Endothelial cell of umbilical vein (primary cell): ENCODE data around the gene PFDN5.

ENCODE experiments used
- CTCF ChIP-seq, 2 donors: IDR thresholded peaks; 1 replicate in 1 of 2; 2 replicates in 1 of 2; pipeline ENCODE4 v1.5.1; 2011; ENCODE audit warnings: low read length in 2 of 2, mild to moderate bottlenecking in 2 of 2, moderate library complexity in 2 of 2, control low read depth in 1 of 2, inconsistent platforms in 1 of 2, low read depth in 1 of 2; ENCODE audit not compliant: insufficient read depth in 1 of 2; ENCODE audit errors: extremely low read depth in 1 of 2
- EZH2 ChIP-seq: IDR thresholded peaks from 2 replicates; pipeline ENCODE4 v1.6.1; 2012; ENCODE audit warnings: borderline replicate concordance, low read depth, mild to moderate bottlenecking, moderate library complexity, low read length, inconsistent platforms; ENCODE audit not compliant: severe bottlenecking
- FOS ChIP-seq: IDR thresholded peaks from 2 replicates; pipeline ENCODE4 v1.6.1; 2011; ENCODE audit warnings: mild to moderate bottlenecking, low read length, moderate library complexity, borderline replicate concordance; ENCODE audit not compliant: insufficient read depth
- JUN ChIP-seq: IDR thresholded peaks from 2 replicates; pipeline ENCODE4 v1.6.1; 2011; ENCODE audit warnings: borderline replicate concordance, low read depth; ENCODE audit not compliant: insufficient read length, insufficient read depth
- MAX ChIP-seq: IDR thresholded peaks from 2 replicates; pipeline ENCODE4 v1.6.1; 2011; ENCODE audit not compliant: insufficient read depth, insufficient read length
- POLR2A ChIP-seq: IDR thresholded peaks from 2 replicates; pipeline ENCODE4 v1.6.1; 2012; ENCODE audit warnings: low read depth, mild to moderate bottlenecking, control low read depth, low read length
- POLR2AphosphoS5 ChIP-seq: IDR thresholded peaks from 2 replicates; pipeline ENCODE4 v1.6.1; 2012; ENCODE audit warnings: low read depth, mild to moderate bottlenecking, control low read depth, low read length, moderate library complexity; ENCODE audit not compliant: insufficient read depth

GRCh38 chr12:53328043-53328435 lies 32.7 kb downstream of the PFDN5 start:
- TF ChIP-seq CTCF (IDR thresholded peaks at IDR 0.05; ENCODE audit: extremely low read depth in 1 of 2, insufficient read depth in 1 of 2, low read depth in 1 of 2, low read length in 2 of 2): no peak
- no peak for TF ChIP-seq FOS
- TF ChIP-seq POLR2AphosphoS5: no peak
- TF ChIP-seq POLR2A: no peak
- no peak for TF ChIP-seq JUN
- no peak for TF ChIP-seq EZH2
- no peak for TF ChIP-seq MAX
